CD4-positive, alpha-beta T cell treated with Interleukin-17A for 4 hours (primary cell): Measurements from ENCODE around the gene CDC14C.
"Not testable (repeated sequence)": the region's sequence is repeated elsewhere in the genome, so short reads cannot be mapped to it uniquely, and the experiment has no call there.

Experiments
- DNase-seq: peaks from one replicate; pipeline ENCODE4 v3.0.0-alpha.2; 2020; ENCODE audit warnings: mixed read lengths

Gene CDC14C

DNA sequence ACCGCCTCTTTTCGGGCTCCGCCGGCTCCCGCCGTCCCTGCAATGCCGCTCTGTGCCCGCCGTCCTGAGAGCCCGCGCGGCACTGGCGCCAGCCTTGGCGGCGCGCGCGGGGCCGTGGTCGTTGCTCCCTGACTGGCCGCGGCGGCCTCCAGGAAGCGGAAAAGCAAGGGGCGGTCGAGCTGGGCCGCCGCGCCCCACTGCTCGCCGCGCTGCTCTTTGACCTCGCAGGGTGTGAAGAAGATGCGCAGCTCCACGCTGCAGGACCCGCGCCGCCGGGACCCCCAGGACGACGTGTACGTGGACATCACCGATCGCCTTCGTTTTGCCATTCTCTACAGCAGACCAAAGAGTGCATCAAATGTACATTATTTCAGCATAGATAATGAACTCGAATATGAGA, at the start of gene CDC14C:
Gene CDC14C (plus strand): TSS at position 115 of the 400 bp plus-strand sequence. CDS start 126 bp downstream, at position 241.
- no peak for DNase-seq

DNA sequence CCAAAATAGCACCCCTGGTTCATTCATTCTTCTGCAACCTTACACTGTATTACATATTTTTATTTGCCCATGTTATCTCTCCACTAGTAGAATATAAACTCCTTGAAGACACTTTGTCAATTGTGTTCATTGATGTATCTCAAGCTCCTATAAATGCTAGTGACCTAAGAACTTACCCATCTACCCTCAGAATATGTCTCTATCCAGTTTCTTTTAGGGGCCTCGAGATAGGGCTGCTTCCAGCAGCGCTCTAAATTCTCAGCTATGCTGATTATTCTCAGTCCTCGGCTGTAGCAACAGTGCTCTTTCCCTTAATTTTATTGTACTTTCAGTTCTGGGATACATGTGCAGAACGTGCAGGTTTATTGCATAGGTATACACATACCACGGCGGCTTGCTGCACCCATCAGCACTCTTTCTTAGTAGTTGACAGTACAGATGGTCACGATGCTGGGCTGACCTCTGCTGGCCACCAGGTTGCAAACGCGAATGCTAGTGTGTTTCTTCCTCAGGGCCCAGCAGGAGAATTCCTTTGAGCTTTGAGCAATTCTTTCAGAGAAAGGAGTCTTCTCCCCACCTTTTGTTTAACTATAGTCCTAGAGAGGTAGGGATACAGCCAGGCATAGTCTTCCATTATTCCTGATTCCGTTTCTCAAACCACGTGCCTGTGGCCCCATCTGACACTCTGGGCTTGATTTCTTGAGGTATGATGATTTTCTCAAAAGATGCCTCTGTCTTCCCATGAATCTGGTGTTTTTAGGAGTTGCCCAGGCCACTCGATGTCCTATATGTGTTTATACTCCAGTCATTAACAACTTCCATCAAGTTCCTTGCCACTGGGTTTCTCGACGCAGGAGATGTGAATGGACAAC, 49.1 kb upstream of the CDC14C start:
- DNase-seq: no peak

DNA sequence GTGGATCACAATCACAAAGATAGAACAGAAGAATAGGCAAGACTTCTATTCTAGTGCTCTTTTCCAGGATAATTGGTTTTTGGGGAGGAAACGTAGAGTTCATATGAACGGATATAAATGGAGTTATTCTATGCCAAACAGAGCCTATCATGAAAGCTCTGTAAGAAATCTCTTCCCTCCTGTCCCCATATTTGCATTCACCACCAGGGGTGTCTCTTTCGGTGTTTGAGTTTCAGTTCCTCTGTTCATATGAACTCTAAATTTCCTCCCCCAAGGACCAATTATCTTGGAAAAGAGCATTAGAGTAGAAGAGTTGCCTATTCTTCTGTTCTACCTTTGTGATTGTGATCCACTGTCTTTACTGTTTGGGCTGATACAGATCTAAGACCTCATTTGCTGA, 48.3 kb upstream of the CDC14C start:
- DNase-seq: no peak

DNA sequence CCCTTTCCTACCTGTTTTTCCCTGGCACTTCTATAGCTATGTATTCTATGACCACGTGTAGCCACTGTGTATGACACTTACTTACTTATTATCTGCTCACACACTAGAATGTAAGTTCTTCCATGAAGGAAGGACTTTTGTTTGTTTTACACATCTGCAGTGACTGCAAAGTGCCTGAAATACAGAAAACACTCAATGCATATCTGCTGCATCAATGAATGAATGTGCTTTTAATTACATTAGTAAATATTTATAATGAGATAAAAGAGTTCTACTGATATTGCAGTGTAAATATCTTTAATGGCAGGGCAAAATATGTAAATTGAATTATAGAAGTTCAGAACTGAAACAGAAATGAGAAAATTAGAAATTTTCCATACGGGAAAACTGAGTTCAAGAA, 43.5 kb upstream of the CDC14C start:
- no peak for DNase-seq

DNA sequence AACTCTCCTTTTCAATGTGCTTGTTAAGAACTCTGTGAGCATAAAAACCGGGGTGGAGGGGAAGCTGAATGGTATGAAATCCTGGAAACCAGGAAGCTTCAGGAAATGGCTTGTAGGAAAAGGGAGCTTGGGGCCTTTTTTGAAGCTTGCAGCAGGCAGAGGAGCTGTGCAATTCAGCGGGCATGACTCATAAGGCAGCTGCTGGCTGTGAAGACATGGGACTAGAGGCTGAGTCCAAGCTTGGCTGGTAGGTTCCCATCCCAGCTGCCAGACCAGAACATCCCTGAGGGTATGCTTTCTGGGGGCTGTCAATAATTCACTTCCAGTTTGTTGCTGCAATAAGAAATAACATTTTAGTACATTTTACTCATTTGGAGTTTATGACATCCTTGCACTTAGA, 36.8 kb upstream of the CDC14C start:
- no peak for DNase-seq

DNA sequence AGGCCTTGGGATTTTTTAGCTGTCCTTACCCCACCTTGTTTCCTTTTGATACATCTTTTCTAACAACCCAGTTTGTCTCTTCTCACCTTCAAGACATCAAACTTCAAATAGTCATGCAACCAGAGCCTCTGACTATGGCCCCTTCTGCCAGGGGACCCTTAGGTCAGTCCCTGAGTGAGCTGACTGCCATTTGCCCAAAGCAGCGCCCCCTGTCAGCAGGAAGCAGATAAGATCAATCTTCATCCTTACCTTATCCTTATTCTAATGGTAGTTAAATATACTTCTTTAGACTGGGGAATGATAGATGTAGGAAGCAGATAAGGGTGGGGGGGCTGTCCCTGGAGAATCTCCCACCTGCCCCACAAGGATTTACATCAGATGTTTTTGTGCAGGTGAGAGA, 29.8 kb upstream of the CDC14C start:
- DNase-seq: no peak

DNA sequence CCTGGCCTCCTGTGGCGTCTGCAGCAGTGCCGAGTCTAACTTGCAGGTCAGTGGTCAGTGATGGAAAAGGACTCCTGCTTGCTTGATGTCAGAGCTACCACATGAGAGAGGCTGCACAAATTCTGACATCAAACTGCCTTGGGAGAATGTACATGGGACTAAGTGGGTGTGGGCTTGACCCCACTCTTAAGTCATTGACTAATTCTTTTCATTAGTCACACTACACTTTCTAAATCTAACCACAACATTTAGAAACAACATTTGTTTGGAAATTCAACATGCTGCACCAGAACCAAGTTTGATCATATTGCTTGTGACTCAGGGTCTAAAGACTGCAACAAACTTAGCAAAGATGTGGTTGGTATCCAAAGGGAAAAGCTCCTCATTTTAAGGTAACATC, 24.4 kb upstream of the CDC14C start:
- no peak for DNase-seq

DNA sequence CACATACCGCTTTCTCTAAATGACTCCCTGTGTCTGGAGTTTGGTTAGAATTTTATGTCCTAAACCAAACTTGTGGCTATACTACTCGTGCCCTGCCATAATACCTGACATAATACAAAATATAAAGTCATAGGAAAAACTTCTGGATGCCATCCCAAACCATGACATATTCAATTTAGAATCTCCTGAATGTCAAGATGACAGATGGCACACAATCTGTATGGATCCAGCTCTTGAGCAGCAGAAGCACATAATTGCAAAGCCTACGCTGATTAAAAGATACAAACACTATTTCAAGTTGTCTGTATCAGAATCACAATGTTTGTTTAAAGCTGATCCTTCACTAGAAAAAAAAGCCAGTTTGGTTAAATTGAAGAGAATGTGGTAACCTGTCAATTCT, 22.4 kb upstream of the CDC14C start:
- DNase-seq: no peak

DNA sequence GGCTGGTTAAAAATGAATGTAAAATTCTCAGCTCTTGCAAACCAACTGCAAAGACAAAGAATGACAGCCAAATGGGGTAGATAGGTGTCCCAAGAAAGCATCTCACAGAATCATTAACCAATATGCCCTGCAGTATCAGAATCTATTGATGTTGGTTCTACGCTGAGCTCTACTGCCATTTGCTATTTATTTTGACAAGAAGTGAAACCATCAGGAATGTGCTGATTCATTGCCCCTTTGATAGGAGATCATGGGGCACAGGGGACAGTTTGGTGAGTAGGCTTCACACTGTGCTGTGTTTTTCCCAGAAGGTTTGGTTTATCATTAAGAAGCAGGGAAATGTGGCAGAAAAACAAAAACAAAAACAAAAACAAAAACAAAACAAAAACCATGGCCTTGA, 19.4 kb upstream of the CDC14C start:
- no peak for DNase-seq

DNA sequence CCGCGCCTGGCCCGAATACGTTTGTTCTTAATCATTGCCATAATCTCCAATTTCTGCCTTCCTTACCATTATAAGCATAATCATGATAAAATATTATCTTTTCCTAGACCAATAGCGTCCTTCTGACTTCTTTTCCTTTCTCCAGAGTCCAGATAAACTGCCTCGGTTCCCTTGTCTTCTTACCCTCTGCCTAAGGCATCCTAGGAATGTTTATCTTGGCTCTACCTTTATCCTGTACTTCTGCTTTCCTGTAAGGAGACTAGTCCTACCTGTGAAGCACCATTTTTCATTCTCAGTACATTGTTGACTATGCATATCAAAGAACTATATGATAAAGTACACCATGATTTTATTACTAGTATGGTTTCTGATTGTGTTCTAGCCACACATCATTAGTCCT, 18.7 kb upstream of the CDC14C start:
- not testable (repeated sequence) for DNase-seq

DNA sequence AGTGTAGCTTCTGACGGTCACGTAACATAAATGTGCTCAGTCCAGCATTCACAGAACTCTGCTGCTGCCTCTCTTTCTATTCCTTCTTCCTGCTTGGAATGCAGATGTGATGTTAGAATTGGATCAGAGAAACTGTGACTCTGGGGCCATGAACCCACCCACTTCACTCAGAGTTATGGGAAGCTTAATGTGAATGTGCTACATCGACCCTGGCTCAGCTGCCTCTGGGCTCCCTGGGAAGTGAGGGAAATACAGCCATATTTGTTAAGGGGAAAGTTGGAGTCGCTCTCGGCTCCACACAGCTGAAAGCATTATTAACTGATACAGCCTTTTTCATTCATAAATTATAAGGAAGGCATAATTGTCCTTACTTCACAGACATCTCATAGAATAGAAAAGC, 14.5 kb upstream of the CDC14C start:
- DNase-seq: not testable (repeated sequence)

DNA sequence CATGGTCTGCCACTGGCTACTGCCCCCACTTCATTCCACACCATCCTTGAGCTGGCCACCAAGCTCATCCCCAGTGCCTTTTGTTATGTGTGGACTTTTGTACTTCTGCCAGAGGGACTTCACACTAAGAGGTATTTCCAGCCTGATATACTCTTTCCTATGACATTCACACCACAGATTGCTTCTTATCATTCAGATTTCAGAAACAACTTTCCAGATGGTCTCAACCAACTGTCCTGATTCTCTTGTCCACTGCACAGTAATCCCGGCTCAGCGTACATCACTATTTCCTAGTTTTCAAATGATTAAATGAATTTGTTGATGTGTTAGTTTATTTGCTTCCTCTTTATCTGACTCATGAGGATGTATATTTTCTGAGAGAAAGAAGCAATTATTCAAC, 7.1 kb downstream of the CDC14C start:
- DNase-seq: no peak

DNA sequence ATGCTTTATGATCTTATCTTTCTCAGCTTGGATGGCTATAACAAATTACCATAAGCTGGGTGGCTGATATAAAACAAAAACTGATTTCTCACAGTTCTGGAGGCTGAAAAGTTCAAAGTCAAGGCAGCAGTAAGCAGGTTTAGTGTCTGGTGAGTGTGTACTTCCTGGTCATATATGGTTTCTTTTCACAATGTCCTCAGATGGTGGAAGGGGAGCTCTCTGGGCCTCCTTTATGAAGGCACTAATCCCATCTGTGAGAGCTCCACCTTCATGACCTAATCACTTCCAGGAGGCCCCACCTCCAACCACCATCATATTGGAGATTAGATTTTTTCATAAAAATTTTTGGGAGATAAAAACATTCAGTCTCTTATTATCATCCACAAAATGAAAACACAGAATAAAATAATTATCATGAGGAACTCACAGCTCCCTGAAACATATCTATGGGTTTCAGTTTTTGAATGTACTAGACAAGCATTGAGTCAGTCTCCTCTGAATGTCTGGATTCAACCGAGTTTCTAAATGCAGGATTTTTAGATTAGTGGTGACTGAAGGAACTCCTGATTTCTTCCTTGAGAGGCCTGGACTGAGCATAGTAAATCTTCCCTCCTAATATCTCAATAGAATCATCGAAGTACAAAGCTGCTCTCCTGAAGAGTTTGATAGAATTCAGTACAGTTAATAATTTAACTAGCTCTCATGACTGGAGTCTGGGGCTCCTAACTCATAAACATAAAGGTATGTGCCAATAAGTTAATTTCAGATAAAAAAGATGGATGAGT, 8.0 kb downstream of the CDC14C start:
- no peak for DNase-seq

DNA sequence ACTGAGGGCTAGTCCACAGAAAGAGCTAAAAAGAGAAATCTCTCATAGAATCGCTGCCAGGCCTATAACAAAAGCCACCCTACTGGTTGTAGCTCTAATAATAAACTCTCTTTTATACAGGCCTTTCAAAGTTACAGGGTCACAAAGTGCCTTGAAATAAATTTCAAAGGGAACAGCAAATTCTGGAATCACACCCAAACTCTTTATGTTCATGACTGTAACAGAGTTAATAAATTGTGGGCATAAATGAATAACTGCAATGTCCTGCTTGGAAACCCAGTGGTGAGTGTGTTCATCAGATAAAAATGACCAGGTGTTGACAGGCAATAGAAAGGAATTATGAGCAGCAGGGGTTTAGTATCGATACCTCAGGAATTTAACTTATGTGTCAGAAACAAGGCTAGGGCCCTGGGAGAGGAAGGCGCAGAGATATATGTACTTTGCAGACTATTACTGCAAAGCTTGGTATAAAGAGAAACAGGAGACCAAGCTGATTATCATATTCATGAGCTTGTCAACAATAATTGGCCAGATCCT, 9.3 kb downstream of the CDC14C start:
- no peak for DNase-seq

DNA sequence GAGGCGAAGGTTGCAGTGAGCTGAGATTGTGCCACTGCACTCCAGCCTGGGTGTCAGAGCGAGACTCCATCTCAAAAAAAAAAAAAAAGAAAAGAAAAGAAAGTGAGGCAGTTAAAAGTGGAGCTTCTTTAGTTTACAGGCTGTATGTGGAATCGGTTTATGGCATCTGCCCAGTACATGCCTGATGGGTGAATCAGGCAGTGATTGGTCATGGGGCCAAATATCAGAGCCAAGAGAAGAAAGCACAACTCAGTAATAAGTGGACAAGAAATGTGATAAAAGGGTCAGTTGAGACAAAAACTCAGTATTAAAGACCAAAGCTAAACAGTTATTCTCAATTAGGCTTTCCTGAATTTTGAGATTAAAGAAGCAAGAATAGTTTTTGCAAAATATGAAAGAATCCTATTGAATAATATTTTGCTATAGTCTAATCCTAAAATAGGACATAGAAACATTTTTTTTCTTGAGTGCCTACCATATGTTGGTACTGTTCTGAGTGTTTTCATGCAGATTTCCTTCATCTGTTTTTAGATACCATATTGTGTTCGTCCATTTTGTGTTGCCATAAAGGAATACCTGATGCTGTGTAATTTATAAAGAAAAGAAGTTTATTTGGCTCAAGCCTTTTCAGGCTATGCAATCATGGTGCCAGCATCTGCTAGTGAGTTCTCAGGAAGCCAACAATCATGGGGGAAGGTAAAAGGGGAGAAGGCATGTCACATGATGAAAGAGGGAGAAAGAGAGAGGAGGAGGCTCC, 14.4 kb downstream of the CDC14C start:
- no peak for DNase-seq

DNA sequence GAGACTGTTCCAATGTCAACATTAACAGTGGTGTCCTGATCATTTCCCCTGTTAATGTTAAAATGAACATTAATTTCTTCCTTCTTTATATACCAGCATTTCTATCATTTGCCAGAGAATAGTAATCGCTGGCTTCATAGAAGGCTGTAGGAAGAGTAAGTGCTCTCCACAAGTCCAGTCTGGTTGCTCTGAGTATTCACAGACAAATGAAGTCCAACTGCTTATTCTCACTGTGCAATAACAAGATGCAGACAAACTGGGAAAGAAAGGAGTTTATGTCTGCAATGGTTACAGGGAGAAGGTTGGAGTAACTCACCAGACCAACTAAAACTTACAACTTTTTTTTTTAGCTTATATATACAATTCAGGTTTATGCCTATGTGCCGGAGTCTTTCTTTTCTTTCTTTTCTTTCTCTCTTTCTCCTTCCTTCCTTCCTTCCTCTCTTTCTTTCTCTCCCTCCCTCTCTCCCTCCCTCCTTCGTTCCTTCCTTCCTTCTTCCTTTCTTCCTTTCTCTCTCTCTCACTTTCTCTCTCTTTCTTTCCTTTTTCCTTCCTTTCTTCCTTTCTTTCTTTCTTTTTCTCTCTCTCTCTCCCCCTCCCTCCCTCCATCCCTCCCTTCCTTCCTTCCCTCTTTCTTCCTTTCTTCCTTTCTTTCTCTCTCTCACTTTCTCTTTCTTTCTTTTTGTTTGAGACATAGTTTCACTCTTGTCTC, 19.1 kb downstream of the CDC14C start:
- no peak for DNase-seq

DNA sequence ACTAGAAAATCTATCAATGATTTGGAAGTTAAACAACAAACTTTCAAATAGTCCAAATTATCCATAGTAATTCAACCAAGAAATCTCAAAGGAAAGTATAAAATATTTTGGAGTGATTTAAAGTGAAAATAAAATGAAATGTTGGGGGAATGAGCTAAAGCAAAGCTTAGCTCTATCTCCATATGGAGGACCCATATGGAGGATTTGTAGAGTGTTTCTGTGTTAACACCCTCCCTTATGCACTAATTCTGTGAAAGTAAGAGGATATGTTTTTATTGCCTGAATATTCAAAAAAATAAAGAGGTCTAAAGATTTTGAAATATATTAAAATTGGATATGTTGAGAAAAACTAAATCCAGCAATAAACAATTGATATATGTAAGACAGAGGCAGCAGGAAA, 31.6 kb downstream of the CDC14C start:
- no peak for DNase-seq

DNA sequence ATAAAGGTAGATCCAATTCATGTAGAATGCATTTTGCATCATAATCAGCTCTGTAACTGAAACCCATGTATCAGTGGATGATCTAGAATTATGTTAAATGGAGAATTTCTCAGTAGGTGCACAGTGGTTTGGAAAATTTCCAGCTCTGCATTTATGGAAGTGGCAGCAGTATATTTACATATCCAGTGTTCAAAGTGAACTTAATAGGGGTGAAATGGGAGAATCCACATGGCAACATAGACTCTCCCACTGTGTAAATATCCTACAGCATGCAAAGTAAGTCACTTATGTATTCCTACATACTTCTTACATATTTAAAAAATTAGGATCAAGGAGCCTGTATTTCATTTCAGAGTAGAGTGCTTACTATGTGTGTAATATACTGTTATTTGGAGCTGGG, 35.3 kb downstream of the CDC14C start:
- DNase-seq: no peak

DNA sequence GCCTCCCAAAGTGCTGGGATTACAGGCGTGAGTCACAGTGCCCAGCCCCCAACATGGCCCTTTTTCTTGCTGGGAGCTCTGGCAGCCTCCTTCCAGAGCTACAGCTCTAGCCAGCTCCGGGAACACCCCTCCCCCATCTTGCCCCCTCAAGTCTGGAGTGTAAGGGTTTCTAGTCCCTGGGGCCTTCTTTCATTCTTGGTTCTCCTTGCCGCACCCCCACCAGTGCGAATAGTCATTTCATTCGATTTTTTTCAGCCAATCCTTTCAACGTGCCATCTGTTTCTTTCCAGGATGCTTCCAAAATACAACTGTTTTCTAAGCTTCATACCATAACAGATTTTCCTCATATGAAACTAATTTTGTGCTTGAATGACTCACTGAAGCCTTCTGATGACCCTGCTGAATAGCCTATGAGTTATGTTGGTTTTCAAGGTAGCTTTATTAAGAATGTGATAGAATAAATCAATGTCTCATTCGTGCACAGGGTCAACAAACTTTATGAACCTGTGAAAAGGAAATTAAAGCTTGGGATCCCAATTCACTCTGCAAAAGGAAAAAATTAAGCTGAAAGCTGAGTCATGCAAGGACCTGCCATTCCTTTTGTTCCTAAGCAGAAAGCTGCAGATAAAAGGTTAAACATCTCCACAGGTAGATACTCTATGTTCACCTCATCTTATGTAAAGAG, 38.6 kb downstream of the CDC14C start:
- no peak for DNase-seq

DNA sequence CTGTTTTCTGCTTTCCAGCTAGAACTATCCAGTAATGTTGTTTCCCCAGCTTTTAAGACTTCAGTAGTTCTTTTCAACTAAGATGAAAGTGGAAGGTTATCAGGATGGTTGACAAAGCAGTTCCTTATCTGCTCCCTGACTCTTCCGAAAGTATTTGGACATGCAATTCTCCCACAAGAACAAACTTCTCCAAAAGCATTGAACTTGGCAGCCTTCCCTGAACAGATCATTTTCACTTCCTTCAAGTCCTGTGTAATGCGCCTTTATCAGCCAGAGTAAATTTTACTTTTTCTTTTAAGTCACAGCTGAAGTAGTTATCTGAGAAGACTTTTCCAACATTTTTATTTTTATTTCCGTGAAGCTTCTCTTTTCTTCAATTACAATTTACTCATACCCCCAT, 39.7 kb downstream of the CDC14C start:
- no peak for DNase-seq

DNA sequence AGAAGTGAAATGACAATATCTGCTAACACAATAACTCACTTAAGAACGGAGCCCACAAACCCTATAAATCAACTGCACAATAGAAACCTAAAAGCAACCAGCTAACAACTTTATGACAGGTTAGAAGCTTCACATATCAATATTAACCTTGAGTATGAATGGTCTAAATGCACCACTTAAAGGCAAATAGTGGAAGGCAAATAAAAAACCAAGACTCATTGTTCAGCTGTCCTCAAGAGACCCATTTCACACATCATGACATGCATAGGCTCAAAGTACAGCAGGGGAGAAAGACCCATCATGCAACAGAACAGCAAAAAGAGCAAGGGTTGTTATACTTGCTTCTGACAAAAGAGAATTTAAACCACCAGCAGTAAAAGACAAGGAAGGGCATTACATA, 46.8 kb downstream of the CDC14C start:
- no peak for DNase-seq

DNA sequence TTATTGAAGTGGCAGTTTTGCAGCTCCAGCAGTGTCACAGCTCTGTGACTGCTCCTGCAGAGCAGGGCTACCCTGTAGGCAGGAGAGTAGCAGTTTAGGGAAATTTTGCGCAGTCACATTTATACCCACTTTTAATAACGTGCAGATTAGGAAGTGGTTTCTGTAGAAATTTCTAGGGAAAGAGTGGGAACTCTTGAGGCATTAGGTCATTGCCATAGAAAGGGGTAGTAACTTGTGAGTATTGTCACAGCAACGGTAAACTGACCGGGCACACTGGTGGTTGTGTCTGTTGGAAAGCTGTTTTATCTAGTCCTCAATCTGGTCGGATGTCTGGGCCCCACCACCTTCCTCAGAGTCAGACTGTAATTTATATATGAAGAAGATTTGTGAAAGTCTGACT, 51.9 kb downstream of the CDC14C start:
- no peak for DNase-seq
